Subcutaneous abdominal adipose tissue (tissue), 5 donors: ENCODE data around the gene DLG2.
"Not testable (repeated sequence)": the region's sequence is repeated elsewhere in the genome, so short reads cannot be mapped to it uniquely, and the experiment has no call there.

ENCODE experiments used
- H3K27ac ChIP-seq: one replicate; pipeline ENCODE4 v1.7.0; 2013; ENCODE audit warnings: low read depth, mild to moderate bottlenecking, inconsistent platforms, low read length, moderate library complexity
- H3K27me3 ChIP-seq, 5 donors: one replicate each; pipeline ENCODE4 v1.7.0; 2013; ENCODE audit warnings: low read length in 5 of 5, inconsistent platforms in 1 of 5; ENCODE audit not compliant: control insufficient read depth in 5 of 5, insufficient read depth in 4 of 5
- H3K36me3 ChIP-seq, 5 donors: one replicate each; pipeline ENCODE4 v1.7.0; 2013; ENCODE audit warnings: low read length in 5 of 5; ENCODE audit not compliant: control insufficient read depth in 5 of 5, insufficient read depth in 5 of 5
- H3K4me1 ChIP-seq, 5 donors: one replicate each; pipeline ENCODE4 v1.7.0; 2013; ENCODE audit warnings: low read length in 5 of 5, mild to moderate bottlenecking in 3 of 5, moderate library complexity in 1 of 5; ENCODE audit not compliant: control insufficient read depth in 5 of 5, insufficient read depth in 5 of 5
- H3K4me3 ChIP-seq, 5 donors: one replicate each; pipeline ENCODE4 v1.7.0; 2013; ENCODE audit warnings: low read length in 5 of 5, low read depth in 1 of 5
- H3K9ac ChIP-seq, 5 donors: one replicate each; pipeline ENCODE4 v1.7.0; 2013; ENCODE audit warnings: low read length in 5 of 5, mild to moderate bottlenecking in 4 of 5, moderate library complexity in 3 of 5
- H3K9me3 ChIP-seq, 5 donors: one replicate each; pipeline ENCODE4 v1.7.0; 2013; ENCODE audit warnings: low read length in 5 of 5; ENCODE audit not compliant: control insufficient read depth in 5 of 5
- donor health status: healthy.
- donor health status: healthy.
- donor health status: healthy.
- donor health status: healthy.
- donor health status: healthy.

DLG2 gene

GRCh38 chr11:83437939-83438338, 2189.2 kb downstream of the DLG2 start:
- Histone ChIP-seq H3K4me1 (peaks cover 0 to 10% (median 5%) of the 10 kb centered on the region in 5 donors), H3K27ac (no peak overlapping the region), H3K27me3 (no peaks in the 10 kb centered on the region), H3K4me3 (no peak overlapping the region), H3K9ac (no peak overlapping the region), H3K9me3 (no peaks in the 10 kb centered on the region), H3K36me3 (no peaks in the 10 kb centered on the region)

DNA sequence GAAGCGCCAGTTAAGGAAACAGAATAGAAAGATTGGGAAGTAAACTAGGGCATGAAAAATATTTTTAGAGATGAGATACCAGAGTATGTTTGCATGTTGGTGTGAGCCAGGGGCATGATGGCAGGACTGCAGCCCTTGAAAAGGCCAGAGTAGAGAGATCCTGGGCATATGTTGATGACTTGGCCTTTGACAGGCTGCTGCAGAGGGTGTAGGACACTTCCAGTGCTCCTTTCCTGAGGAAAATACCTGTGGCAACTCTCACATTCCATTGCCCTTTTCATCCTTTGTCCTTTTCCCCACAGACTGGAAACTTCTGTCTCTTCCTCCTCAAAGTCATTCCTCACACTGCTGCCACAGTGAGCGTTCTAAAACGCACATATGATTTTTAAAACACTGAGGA, 2190.3 kb downstream of the DLG2 start:
- H3K27ac ChIP-seq: no peak overlapping the region
- H3K27me3 ChIP-seq: no peaks in the 10 kb centered on the region
- peaks cover 0 to 10% (median 5%) of the 10 kb centered on the region in 5 donors for H3K4me1 ChIP-seq
- no peak overlapping the region for H3K9ac ChIP-seq
- H3K9me3 ChIP-seq: no peaks in the 10 kb centered on the region
- no peak overlapping the region for H3K4me3 ChIP-seq
- H3K36me3 ChIP-seq: no peaks in the 10 kb centered on the region

GRCh38 chr11:83434812-83435211, 2192.3 kb downstream of the DLG2 start:
- H3K27me3 ChIP-seq, H3K9me3 ChIP-seq, H3K27ac ChIP-seq, H3K36me3 ChIP-seq, H3K4me1 ChIP-seq, H3K9ac ChIP-seq, H3K4me3 ChIP-seq: not testable (repeated sequence)

GRCh38 chr11:83427943-83428342, 2199.2 kb downstream of the DLG2 start:
- Histone ChIP-seq H3K4me3 (no peak overlapping the region), H3K27me3 (no peaks in the 10 kb centered on the region), H3K4me1 (no peaks in the 10 kb centered on the region), H3K27ac (no peak overlapping the region), H3K9me3 (peaks cover 0 to 4% (median 0%) of the 10 kb centered on the region in 5 donors), H3K9ac (no peak overlapping the region), H3K36me3 (no peaks in the 10 kb centered on the region)

DNA sequence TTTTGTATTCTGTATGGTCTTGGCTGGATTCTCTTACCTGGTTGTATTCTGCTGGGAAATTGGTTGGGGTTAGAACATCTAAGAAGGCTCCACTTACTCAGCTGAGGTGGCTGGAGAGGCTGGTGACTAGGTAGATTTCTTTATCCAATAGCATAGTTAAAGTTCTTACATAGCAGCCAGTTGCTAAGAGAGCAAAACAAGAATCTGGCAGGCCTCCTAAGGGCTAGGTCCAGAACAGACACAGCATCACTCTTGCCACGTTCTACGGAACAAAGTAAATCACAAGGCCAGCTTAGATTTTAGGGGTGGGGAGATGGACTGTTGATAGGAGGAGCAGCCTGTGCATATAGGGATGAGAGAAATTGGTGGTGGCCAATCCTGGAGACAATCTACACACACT, 2199.6 kb downstream of the DLG2 start:
- Histone ChIP-seq H3K9ac (no peak overlapping the region), H3K4me1 (no peaks in the 10 kb centered on the region), H3K27ac (no peak overlapping the region), H3K9me3 (peaks cover 0 to 4% (median 0%) of the 10 kb centered on the region in 5 donors), H3K36me3 (no peaks in the 10 kb centered on the region), H3K27me3 (no peaks in the 10 kb centered on the region), H3K4me3 (no peak overlapping the region)

- Histone ChIP-seq H3K9me3 (peaks cover 0 to 4% (median 0%) of the 10 kb centered on the region in 5 donors), H3K36me3 (no peaks in the 10 kb centered on the region), H3K27ac (no peak overlapping the region)
Observed at GRCh38 chr11:83425137-83425466, 2202.0 kb downstream of the DLG2 start.

GRCh38 chr11:83424376-83425136, 2202.6 kb downstream of the DLG2 start:
- no peak overlapping the region for H3K9ac ChIP-seq
- no peak overlapping the region for H3K27ac ChIP-seq
- H3K4me3 ChIP-seq: no peak overlapping the region
- no peaks in the 10 kb centered on the region for H3K27me3 ChIP-seq
- no peaks in the 10 kb centered on the region for H3K36me3 ChIP-seq
- peaks cover 0 to 4% (median 0%) of the 10 kb centered on the region in 5 donors for H3K9me3 ChIP-seq
- no peaks in the 10 kb centered on the region for H3K4me1 ChIP-seq

More at GRCh38 chr11:83425137-83425466, 2202.0 kb downstream of the DLG2 start:
- Histone ChIP-seq H3K4me3 (no peak overlapping the region), H3K9ac (no peak overlapping the region), H3K4me1 (no peaks in the 10 kb centered on the region), H3K27me3 (no peaks in the 10 kb centered on the region)

GRCh38 chr11:83422641-83423040, 2204.5 kb downstream of the DLG2 start:
- not testable (repeated sequence) for H3K27me3 ChIP-seq, H3K9ac ChIP-seq, H3K4me1 ChIP-seq, H3K27ac ChIP-seq, H3K9me3 ChIP-seq, H3K36me3 ChIP-seq, H3K4me3 ChIP-seq

DNA sequence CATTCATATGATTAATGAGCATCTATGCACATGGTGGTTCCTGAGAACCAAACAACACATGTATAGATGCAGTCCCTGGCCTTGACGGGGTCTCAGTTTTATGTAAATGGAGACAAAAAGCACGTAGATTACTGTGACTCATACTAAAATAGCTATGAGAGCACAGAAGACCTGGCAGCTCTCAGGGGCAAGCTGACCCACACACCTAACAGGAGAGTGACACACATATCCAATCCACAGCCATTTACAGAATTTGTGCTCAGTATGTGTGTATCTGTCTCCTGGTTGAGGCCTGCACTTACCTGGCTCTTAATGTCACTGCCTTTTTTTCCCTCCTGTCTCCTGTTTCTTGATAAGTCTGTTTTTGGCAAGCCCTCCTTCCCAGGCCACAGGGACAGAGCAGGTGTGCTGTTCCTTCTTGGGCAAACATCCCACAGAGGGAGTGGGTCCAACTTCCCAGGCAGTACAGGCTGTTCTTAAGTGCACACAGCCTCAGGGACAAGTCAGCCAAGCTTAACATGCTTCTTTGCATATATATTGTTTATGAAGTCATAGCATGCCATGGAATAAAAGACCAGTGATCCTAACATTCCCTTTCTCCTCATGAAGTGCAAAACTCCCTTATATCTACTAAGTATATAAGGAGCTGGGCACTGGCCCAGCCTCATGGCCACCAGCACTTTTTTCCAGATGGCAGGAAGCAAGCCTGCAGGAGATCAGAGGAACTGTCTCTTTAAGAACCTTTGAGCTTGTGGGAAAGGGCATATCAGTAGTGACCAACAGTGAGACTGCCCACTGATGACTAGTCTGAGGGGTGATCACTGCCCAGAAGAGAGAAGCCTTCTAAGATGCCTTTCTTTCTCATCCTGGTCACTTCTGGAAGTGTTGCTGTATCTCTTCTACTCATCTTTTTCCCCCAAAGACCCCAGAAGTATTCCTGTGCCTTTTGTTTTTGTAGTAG, 2216.3 kb downstream of the DLG2 start:
- no peaks in the 10 kb centered on the region for H3K4me1 ChIP-seq
- H3K4me3 ChIP-seq: no peak overlapping the region
- peaks cover 0 to 4% (median 0%) of the 10 kb centered on the region in 5 donors for H3K9me3 ChIP-seq
- no peaks in the 10 kb centered on the region for H3K27me3 ChIP-seq
- no peak overlapping the region for H3K27ac ChIP-seq
- H3K9ac ChIP-seq: no peak overlapping the region
- no peaks in the 10 kb centered on the region for H3K36me3 ChIP-seq

DNA sequence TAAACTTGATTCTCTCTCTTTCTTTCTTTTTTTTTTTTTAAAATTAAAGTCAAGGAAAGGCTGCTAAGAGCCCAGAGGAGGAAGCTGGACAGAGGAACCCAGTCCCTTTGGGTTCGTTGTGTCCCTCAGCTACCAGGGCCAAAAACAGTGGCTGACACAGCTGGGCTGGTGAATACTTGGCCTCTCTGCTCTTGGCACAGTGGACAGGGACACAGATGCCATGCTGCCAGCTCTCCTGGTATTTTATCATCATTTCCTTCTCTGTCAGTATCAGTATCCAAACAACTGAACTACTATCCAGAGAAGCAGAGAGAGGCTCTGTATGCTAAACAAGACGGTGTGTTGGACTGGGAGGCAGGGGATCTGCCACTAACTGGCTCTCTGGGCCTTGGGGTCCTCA, 2217.3 kb downstream of the DLG2 start:
- Histone ChIP-seq H3K27me3 (no peaks in the 10 kb centered on the region), H3K4me3 (no peak overlapping the region), H3K27ac (no peak overlapping the region), H3K9me3 (peaks cover 0 to 4% (median 0%) of the 10 kb centered on the region in 5 donors), H3K36me3 (no peaks in the 10 kb centered on the region), H3K4me1 (no peaks in the 10 kb centered on the region), H3K9ac (no peak overlapping the region)
